SK-N-SH (cell line): ENCODE measurements around the gene BAAT.

Experiments
- CTCF ChIP-seq: fragments of 200-600 bp; sonication (generic); IDR thresholded peaks from 2 replicates; pipeline ENCODE4 v1.6.1; 2017; ENCODE audit warnings: antibody characterized with exemption, mild to moderate bottlenecking, moderate library complexity
- EP300 ChIP-seq, 2 experiments: IDR thresholded peaks; 2 replicates each; pipeline versions ENCODE4 v1.4.0 to v1.6.1; 2012; ENCODE audit warnings: borderline replicate concordance in 1 of 2, low read depth in 1 of 2, low read length in 1 of 2
- EZH2phosphoT487 ChIP-seq: fragments of 200-600 bp; sonication (generic); IDR thresholded peaks from 2 replicates; pipeline ENCODE4 v1.6.1; 2017; ENCODE audit warnings: low read depth, mixed run types, mild to moderate bottlenecking, antibody characterized with exemption, moderate library complexity, borderline replicate concordance
- JUND ChIP-seq: IDR thresholded peaks from 2 replicates; pipeline ENCODE4 v1.4.0; 2012
- PBX3 ChIP-seq: IDR thresholded peaks from 2 replicates; pipeline ENCODE4; 2012
- REST ChIP-seq: IDR thresholded peaks from 2 replicates; pipeline ENCODE4 v1.6.1; 2012; ENCODE audit warnings: mild to moderate bottlenecking, low read depth, low read length, moderate library complexity
- RFX5 ChIP-seq: IDR thresholded peaks from 2 replicates; pipeline ENCODE4 v1.6.1; 2012; ENCODE audit warnings: mild to moderate bottlenecking, improper control_type of control experiment, low read length

GRCh38 chr9:101365181-101365580 lies 19.6 kb downstream of the BAAT start:
- no peak for TF ChIP-seq CTCF
- TF ChIP-seq JUND: no peak
- no peak for TF ChIP-seq EP300 (IDR thresholded peaks at IDR 0.05; ENCODE audit: borderline replicate concordance in 1 of 2, low read depth in 1 of 2, low read length in 1 of 2)
- no peak for TF ChIP-seq REST
- no peak for TF ChIP-seq RFX5
- TF ChIP-seq PBX3: no peak
- no peak for TF ChIP-seq EZH2phosphoT487
